SK-N-SH (cell line): ENCODE results near the gene PAXIP1.
A peak's percentile ranks its signal among the peaks of the same experiment; 100 is the strongest.

Experiments used
- CTCF ChIP-seq: fragments of 200-600 bp; sonication (generic); IDR thresholded peaks from 2 replicates; pipeline ENCODE4 v1.6.1; 2017; ENCODE audit warnings: antibody characterized with exemption, mild to moderate bottlenecking, moderate library complexity
- GATA2 ChIP-seq: sonication (generic); formaldehyde crosslinking; IDR thresholded peaks from 2 replicates; pipeline ENCODE4 v1.5.0; 2020; ENCODE audit warnings: mild to moderate bottlenecking, missing genetic modification reagents
- POLR2AphosphoS5 ChIP-seq: IDR thresholded peaks from 2 replicates; pipeline ENCODE4 v1.6.1; 2012; ENCODE audit warnings: low read depth, low read length
- REST ChIP-seq: IDR thresholded peaks from 2 replicates; pipeline ENCODE4 v1.6.1; 2012; ENCODE audit warnings: mild to moderate bottlenecking, low read depth, low read length, moderate library complexity
- RFX5 ChIP-seq: IDR thresholded peaks from 2 replicates; pipeline ENCODE4 v1.6.1; 2012; ENCODE audit warnings: mild to moderate bottlenecking, improper control_type of control experiment, low read length
- RXRA ChIP-seq: IDR thresholded peaks from 2 replicates; pipeline ENCODE4 v1.4.0; 2012; ENCODE audit warnings: low read depth, mild to moderate bottlenecking, borderline replicate concordance
- SMC3 ChIP-seq: IDR thresholded peaks from 2 replicates; pipeline ENCODE4 v1.6.1; 2012; ENCODE audit warnings: low read depth, low read length, improper control_type of control experiment
- YY1 ChIP-seq: IDR thresholded peaks from 2 replicates; pipeline ENCODE4 v1.4.0; 2012; ENCODE audit warnings: low read depth, mild to moderate bottlenecking

GRCh38 chr7:155009570-155010157 is 6.7 kb upstream of the PAXIP1 start:
- TF ChIP-seq CTCF (peak; percentile 67), GATA2 (no peak), POLR2AphosphoS5 (no peak), SMC3 (no peak), REST (no peak), RFX5 (no peak), RXRA (no peak), YY1 (no peak)
